Myometrial cell (primary cell): ENCODE measurements around the gene RLF. TPM values are rescaled to one million over a fixed set of nuclear protein-coding genes. Genes with fewer than 3 reads are reported as not detected.

ENCODE experiments used
- total RNA-seq: library from RNA; depleted of rRNA; stranded (reverse); fragments of >200 nt; gene quantifications from 2 replicates; pipeline ENCODE4 v1.2.3, GENCODE V29; 2015

The RLF gene, protein sequence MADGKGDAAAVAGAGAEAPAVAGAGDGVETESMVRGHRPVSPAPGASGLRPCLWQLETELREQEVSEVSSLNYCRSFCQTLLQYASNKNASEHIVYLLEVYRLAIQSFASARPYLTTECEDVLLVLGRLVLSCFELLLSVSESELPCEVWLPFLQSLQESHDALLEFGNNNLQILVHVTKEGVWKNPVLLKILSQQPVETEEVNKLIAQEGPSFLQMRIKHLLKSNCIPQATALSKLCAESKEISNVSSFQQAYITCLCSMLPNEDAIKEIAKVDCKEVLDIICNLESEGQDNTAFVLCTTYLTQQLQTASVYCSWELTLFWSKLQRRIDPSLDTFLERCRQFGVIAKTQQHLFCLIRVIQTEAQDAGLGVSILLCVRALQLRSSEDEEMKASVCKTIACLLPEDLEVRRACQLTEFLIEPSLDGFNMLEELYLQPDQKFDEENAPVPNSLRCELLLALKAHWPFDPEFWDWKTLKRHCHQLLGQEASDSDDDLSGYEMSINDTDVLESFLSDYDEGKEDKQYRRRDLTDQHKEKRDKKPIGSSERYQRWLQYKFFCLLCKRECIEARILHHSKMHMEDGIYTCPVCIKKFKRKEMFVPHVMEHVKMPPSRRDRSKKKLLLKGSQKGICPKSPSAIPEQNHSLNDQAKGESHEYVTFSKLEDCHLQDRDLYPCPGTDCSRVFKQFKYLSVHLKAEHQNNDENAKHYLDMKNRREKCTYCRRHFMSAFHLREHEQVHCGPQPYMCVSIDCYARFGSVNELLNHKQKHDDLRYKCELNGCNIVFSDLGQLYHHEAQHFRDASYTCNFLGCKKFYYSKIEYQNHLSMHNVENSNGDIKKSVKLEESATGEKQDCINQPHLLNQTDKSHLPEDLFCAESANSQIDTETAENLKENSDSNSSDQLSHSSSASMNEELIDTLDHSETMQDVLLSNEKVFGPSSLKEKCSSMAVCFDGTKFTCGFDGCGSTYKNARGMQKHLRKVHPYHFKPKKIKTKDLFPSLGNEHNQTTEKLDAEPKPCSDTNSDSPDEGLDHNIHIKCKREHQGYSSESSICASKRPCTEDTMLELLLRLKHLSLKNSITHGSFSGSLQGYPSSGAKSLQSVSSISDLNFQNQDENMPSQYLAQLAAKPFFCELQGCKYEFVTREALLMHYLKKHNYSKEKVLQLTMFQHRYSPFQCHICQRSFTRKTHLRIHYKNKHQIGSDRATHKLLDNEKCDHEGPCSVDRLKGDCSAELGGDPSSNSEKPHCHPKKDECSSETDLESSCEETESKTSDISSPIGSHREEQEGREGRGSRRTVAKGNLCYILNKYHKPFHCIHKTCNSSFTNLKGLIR (N-terminal part only)
- total RNA-seq: 4.6 and 7.4 TPM in 2 replicates

DNA sequence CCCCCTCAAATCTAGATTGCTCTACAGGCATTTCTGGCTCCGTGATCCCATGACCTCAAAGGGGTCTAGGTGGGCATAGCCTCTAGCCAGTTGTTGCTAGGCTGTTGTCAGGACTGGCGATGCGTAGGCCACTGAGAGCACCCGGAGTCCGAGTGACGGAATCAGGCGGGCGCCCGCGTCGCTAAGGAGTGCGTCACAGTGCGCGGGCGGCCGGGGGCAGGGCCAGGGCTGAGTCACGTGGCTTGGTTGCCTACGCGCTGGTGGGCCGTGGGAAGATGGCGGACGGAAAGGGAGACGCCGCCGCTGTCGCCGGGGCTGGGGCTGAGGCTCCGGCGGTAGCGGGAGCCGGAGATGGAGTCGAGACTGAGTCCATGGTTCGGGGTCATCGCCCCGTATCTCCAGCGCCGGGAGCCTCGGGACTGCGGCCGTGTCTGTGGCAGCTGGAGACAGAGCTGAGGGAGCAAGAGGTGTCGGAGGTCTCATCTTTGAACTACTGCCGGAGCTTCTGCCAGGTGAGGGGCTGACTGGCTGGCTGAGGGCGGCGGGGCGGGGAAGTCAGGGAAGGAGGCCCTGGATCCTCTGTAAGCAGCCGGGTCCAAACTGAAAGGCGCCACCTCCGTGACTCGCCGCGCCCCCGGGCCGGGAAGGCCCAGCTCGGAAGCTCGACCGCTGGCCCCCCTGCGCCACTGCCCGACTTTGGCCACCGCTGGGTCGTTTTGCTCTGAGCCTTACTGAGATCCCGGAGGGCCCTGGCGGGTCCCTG, at the start of gene RLF:
TSS of gene RLF (plus strand) at position 263 of the 763 bp plus-strand sequence. CDS start at position 276, 13 bp downstream.

DNA sequence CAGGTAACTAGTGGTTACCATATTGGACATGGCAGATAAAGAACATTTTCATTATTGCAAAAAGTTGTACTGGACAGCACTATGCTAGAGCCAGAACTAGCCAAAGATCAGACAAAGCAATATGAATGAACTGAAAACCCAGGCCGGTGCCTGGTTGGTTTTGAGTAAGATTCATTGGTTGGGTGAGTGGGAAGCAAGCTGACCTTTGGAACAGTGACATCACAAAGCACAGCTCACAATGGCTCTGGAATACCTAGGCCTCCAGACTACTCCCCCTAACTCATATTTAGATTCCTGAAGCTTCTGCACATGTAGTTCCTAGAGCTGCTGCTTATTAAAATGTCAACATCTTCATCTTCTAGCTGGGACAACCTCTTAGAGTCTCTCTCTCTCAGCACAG, 86.5 kb downstream of the RLF start, which contains the start of gene TMCO2:
TSS of gene TMCO2 (plus strand) at position 283 of the 400 bp plus-strand sequence. CDS start at position 340, 57 bp downstream.

DNA sequence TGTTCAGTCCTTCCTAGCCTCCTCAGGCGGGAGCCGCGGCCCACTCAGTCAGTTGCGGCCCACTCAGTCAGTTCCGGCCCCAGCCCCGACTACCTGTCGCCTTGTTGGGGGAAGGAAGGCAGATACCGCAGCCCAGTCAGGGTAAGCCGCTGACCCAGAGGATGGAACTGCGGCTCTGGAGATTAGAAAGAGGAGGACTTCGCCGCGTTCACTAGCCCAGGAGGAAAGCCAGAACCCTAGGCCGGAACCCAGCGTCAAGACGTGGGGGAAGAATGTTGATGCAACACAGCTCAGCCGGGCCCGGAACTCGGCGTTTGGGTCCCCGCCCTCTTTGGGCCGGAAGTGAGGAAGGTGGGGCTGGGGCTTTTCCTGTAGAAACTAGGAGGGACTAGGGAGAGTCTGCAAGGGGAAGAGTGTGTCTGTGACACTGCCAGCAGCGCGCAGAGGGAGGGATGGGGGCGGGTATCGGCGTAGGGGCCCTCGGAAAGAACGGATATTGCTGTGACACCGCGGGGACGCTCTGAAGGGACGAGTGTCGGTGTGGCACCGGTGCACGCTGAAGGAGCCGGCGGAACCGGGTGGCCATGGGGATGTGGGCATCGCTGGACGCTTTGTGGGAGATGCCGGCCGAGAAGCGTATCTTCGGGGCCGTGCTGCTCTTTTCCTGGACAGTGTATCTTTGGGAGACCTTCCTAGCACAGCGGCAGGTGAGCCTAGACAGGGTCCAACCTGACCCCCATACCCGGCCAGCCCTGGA, 96.7 kb downstream of the RLF start, which contains the start of gene ZMPSTE24:
TSS of gene ZMPSTE24 (plus strand) at position 549 of the 757 bp plus-strand sequence. CDS start at position 585, 36 bp downstream.

Other genes starting within 250 kb of the RLF start
- 3.7 and 4.6 TPM in 2 replicates for gene MFSD2A, start 206.2 kb upstream of the RLF start, total RNA-seq
- gene CAP1, start 120.7 kb upstream of the RLF start, total RNA-seq: 617 and 660 TPM in 2 replicates
- 74.7 and 75.0 TPM in 2 replicates for gene PPT1, start 64.1 kb upstream of the RLF start, total RNA-seq
- gene TMCO2, start 86.5 kb downstream of the RLF start, total RNA-seq: not detected in 2 replicates
- 44.1 and 52.1 TPM in 2 replicates for gene ZMPSTE24, start 96.8 kb downstream of the RLF start, total RNA-seq
- 0.53 and 3.5 TPM in 2 replicates for gene COL9A2, start 155.9 kb downstream of the RLF start, total RNA-seq
- gene SMAP2, start 212.3 kb downstream of the RLF start, total RNA-seq: 21.3 and 22.9 TPM in 2 replicates